Brain microvascular endothelial cell (primary cell): Measurements from ENCODE around the gene LENEP.
A peak's percentile ranks its signal among the peaks of the same experiment; 100 is the strongest.

Source experiments
- DNase-seq: peaks from one replicate; pipeline ENCODE4 v3.0.0-alpha.2; 2020
- H3K27ac ChIP-seq: fragments of 250-450 bp; sonication (Bioruptor Pico); 2 replicates; pipeline ENCODE4 v1.5.1; 2020; ENCODE audit warnings: mild to moderate bottlenecking, moderate library complexity
- H3K27me3 ChIP-seq: fragments of 250-450 bp; sonication (Bioruptor Pico); replicated peaks from 2 replicates; pipeline ENCODE4 v1.5.1; 2020; ENCODE audit warnings: mild to moderate bottlenecking
- H3K36me3 ChIP-seq: fragments of 250-450 bp; sonication (Bioruptor Pico); replicated peaks from 2 replicates; pipeline ENCODE4 v1.5.1; 2020; ENCODE audit warnings: mild to moderate bottlenecking
- H3K4me3 ChIP-seq: 2 replicates; pipeline ENCODE4 v1.5.1; 2011; ENCODE audit warnings: low read depth, mild to moderate bottlenecking, control low read depth, low read length, moderate library complexity
- CTCF ChIP-seq: IDR thresholded peaks from 2 replicates; pipeline ENCODE4 v1.5.1; 2011; ENCODE audit warnings: low read depth, mild to moderate bottlenecking, moderate library complexity, low read length, control low read depth, inconsistent platforms; ENCODE audit errors: missing control alignments
- in situ Hi-C: cut with HindIII; loops from 2 replicates; pipeline ENCODE4 v1.10.0; 2017; ENCODE audit warnings: low sequenced_read_pairs, low pct_ligation_motif_present

LENEP gene

GRCh38 chr1:155016231-155016831, 22.9 kb downstream of the LENEP start:
- H3K4me3 ChIP-seq = no peak overlapping the region
- in situ Hi-C loops = no loop called here
- no peaks in the 10 kb centered on the region for H3K27me3 ChIP-seq
- peaks cover 20% of the 10 kb centered on the region for H3K36me3 ChIP-seq
- DNase-seq = no peak
- no peak overlapping the region for H3K27ac ChIP-seq
- no peak for TF ChIP-seq CTCF

- H3K27me3 ChIP-seq = no peaks in the 10 kb centered on the region
- in situ Hi-C loops = no loop called here
- peaks cover 20% of the 10 kb centered on the region for H3K36me3 ChIP-seq
- H3K4me3 ChIP-seq = peak overlapping the region; percentile 43
- peak; percentile 64 for DNase-seq
- H3K27ac ChIP-seq = peak overlapping the region; percentile 46
- TF ChIP-seq CTCF = peak; percentile 99
These were observed 23.9 kb downstream of the LENEP start for GRCh38 chr1:155017041-155017945.

GRCh38 chr1:155017946-155018316, 24.5 kb downstream of the LENEP start:
- Histone ChIP-seq H3K4me3 (peak overlapping the region; percentile 43), H3K27ac (no peak overlapping the region), H3K36me3 (peaks cover 20% of the 10 kb centered on the region), H3K27me3 (no peaks in the 10 kb centered on the region)
- in situ Hi-C loops = no loop called here
- no peak for TF ChIP-seq CTCF
- no peak for DNase-seq

- in situ Hi-C loops = no loop called here
- Histone ChIP-seq H3K27me3 (no peaks in the 10 kb centered on the region), H3K4me3 (no peak overlapping the region), H3K36me3 (peaks cover 20% of the 10 kb centered on the region), H3K27ac (no peak overlapping the region)
- DNase-seq = no peak
- no peak for TF ChIP-seq CTCF
These were observed 25.4 kb downstream of the LENEP start for GRCh38 chr1:155018617-155019348.

- in situ Hi-C loops = no loop called here
- H3K36me3 ChIP-seq = peaks cover 19% of the 10 kb centered on the region
- no peak for DNase-seq
- TF ChIP-seq CTCF = no peak
- no peak overlapping the region for H3K27ac ChIP-seq
- no peak overlapping the region for H3K4me3 ChIP-seq
- no peaks in the 10 kb centered on the region for H3K27me3 ChIP-seq
These were observed 26.2 kb downstream of the LENEP start for GRCh38 chr1:155019377-155020245.
